ENCODE results near the gene MCM7. TPM values are rescaled to one million over a fixed set of nuclear protein-coding genes. Genes with fewer than 3 reads are reported as not detected.
"Not testable (repeated sequence)": the region's sequence is repeated elsewhere in the genome, so short reads cannot be mapped to it uniquely, and the experiment has no call there.

Gene MCM7
- total RNA-seq, 2 donors from 2014 or later: 219 to 242 TPM

DNA sequence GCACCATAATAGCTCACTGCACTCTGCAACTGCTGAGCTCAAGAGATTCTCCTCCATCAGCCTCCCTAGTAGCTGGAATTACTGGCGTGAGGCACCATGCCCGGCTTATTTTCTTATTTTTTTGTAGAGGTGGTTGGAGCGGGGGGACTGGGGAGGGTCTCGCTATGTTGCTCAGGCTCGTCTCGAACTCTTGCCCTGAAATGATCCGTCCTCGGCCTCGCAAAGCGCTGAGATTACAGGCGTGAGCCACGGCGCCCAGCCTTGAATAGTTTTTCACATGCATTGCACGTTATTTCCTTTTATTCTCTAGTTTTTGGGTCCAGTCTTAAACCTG lies 47.0 kb upstream of the MCM7 start:
- no peaks in the 10 kb centered on the region for H3K27me3 Mint-ChIP-seq (ENCODE audit: insufficient read depth)
- WGBS, 2 experiments (ENCODE audit: insufficient coverage in 1 of 2, insufficient read length in 1 of 2): 75 to 93% methylated on average over 9 to 14 of the region's 14 CpGs
- Histone ChIP-seq H3K4me1 (ENCODE audit: control insufficient read depth, insufficient read depth, low read length) (peaks cover 3% of the 10 kb centered on the region), H3K36me3 (ENCODE audit: control insufficient read depth, insufficient read depth, low read length) (peaks cover 13% of the 10 kb centered on the region), H3K9ac (ENCODE audit: extremely low read depth, low read length, poor library complexity, severe bottlenecking) (no peak overlapping the region), H3K27me3 (ENCODE audit: control insufficient read depth, insufficient read depth, low read length, poor library complexity, severe bottlenecking) (no peaks in the 10 kb centered on the region), H3K4me3 (ENCODE audit: low read length) (peak overlapping the region; percentile 97), H3K27ac (ENCODE audit: low read depth, low read length) (peak overlapping the region; percentile 16), H3K9me3 (ENCODE audit: control insufficient read depth, low read length) (no peaks in the 10 kb centered on the region)
- peaks cover 16% of the 10 kb centered on the region for H3K4me1 Mint-ChIP-seq
- peak overlapping the region; percentile 99 for H3K4me3 Mint-ChIP-seq
- TF ChIP-seq, protein P1, sequence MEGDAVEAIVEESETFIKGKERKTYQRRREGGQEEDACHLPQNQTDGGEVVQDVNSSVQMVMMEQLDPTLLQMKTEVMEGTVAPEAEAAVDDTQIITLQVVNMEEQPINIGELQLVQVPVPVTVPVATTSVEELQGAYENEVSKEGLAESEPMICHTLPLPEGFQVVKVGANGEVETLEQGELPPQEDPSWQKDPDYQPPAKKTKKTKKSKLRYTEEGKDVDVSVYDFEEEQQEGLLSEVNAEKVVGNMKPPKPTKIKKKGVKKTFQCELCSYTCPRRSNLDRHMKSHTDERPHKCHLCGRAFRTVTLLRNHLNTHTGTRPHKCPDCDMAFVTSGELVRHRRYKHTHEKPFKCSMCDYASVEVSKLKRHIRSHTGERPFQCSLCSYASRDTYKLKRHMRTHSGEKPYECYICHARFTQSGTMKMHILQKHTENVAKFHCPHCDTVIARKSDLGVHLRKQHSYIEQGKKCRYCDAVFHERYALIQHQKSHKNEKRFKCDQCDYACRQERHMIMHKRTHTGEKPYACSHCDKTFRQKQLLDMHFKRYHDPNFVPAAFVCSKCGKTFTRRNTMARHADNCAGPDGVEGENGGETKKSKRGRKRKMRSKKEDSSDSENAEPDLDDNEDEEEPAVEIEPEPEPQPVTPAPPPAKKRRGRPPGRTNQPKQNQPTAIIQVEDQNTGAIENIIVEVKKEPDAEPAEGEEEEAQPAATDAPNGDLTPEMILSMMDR (conservative IDR thresholded peaks at IDR 0.05): no peak
- H3K27ac Mint-ChIP-seq: peak overlapping the region; percentile 97
- peaks cover 24% of the 10 kb centered on the region for H3K36me3 Mint-ChIP-seq (ENCODE audit: low read depth)
- DNase-seq: no peak
- H3K9me3 Mint-ChIP-seq: peaks cover 16% of the 10 kb centered on the region

- Mint-ChIP-seq H3K27me3 (ENCODE audit: insufficient read depth) (no peaks in the 10 kb centered on the region), H3K9me3 (peaks cover 16% of the 10 kb centered on the region), H3K4me3 (no peak overlapping the region), H3K27ac (no peak overlapping the region), H3K4me1 (peaks cover 12% of the 10 kb centered on the region), H3K36me3 (ENCODE audit: low read depth) (peaks cover 17% of the 10 kb centered on the region)
- WGBS, 2 experiments (ENCODE audit: insufficient coverage in 1 of 2, insufficient read length in 1 of 2): 97 to 100% methylated on average over 2 of the region's 2 CpGs
- Histone ChIP-seq H3K4me1 (ENCODE audit: control insufficient read depth, insufficient read depth, low read length) (peaks cover 3% of the 10 kb centered on the region), H3K27ac (ENCODE audit: low read depth, low read length) (no peak overlapping the region), H3K9ac (ENCODE audit: extremely low read depth, low read length, poor library complexity, severe bottlenecking) (no peak overlapping the region), H3K9me3 (ENCODE audit: control insufficient read depth, low read length) (no peaks in the 10 kb centered on the region), H3K36me3 (ENCODE audit: control insufficient read depth, insufficient read depth, low read length) (peaks cover 4% of the 10 kb centered on the region), H3K27me3 (ENCODE audit: control insufficient read depth, insufficient read depth, low read length, poor library complexity, severe bottlenecking) (no peaks in the 10 kb centered on the region), H3K4me3 (ENCODE audit: low read length) (no peak overlapping the region)
- TF ChIP-seq, protein P1 (conservative IDR thresholded peaks at IDR 0.05): no peak
- no peak for DNase-seq
Observed at GRCh38 chr7:100147278-100147677, 46.1 kb upstream of the MCM7 start.

- not testable (repeated sequence) for H3K4me1 ChIP-seq (ENCODE audit: control insufficient read depth, insufficient read depth, low read length); H3K9me3 ChIP-seq (ENCODE audit: control insufficient read depth, low read length); H3K27me3 Mint-ChIP-seq (ENCODE audit: insufficient read depth); H3K4me3 ChIP-seq (ENCODE audit: low read length); H3K36me3 ChIP-seq (ENCODE audit: control insufficient read depth, insufficient read depth, low read length); H3K27me3 ChIP-seq (ENCODE audit: control insufficient read depth, insufficient read depth, low read length, poor library complexity, severe bottlenecking); H3K4me3 Mint-ChIP-seq; H3K9ac ChIP-seq (ENCODE audit: extremely low read depth, low read length, poor library complexity, severe bottlenecking); H3K27ac ChIP-seq (ENCODE audit: low read depth, low read length); DNase-seq; H3K36me3 Mint-ChIP-seq (ENCODE audit: low read depth); H3K27ac Mint-ChIP-seq
- WGBS, 2 experiments (ENCODE audit: insufficient coverage in 1 of 2, insufficient read length in 1 of 2): 67 to 93% methylated on average over 1 to 4 of the region's 4 CpGs
- Mint-ChIP-seq H3K9me3 (peaks cover 16% of the 10 kb centered on the region), H3K4me1 (peaks cover 13% of the 10 kb centered on the region)
Observed at GRCh38 chr7:100146350-100146749, 45.2 kb upstream of the MCM7 start.

DNA sequence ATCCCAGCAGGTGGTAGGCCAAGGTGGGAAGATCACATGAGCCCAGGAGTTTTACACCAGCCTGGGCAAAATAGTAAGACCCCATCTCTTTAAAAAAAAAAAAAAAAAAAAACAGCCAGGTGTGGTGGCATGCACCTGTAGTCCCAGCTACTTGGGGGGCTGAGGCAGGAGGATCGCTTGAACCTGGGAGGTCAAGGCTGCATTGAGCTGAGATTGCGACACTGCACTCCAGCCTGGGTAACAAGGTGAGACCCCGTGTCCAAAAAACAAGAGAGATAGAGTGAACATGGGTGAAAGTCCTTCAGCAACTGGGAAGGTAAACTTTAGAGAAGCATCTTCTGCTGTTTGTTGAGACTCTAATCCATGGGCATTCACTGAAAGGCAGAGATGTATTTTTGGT lies 41.3 kb upstream of the MCM7 start:
- no peak overlapping the region for H3K9ac ChIP-seq (ENCODE audit: extremely low read depth, low read length, poor library complexity, severe bottlenecking)
- no peaks in the 10 kb centered on the region for H3K4me1 ChIP-seq (ENCODE audit: control insufficient read depth, insufficient read depth, low read length)
- no peak overlapping the region for H3K27ac Mint-ChIP-seq
- no peak overlapping the region for H3K4me3 Mint-ChIP-seq
- no peaks in the 10 kb centered on the region for H3K27me3 ChIP-seq (ENCODE audit: control insufficient read depth, insufficient read depth, low read length, poor library complexity, severe bottlenecking)
- H3K4me3 ChIP-seq (ENCODE audit: low read length): no peak overlapping the region
- no peaks in the 10 kb centered on the region for H3K9me3 ChIP-seq (ENCODE audit: control insufficient read depth, low read length)
- no peak overlapping the region for H3K27ac ChIP-seq (ENCODE audit: low read depth, low read length)
- peaks cover 7% of the 10 kb centered on the region for H3K27me3 Mint-ChIP-seq (ENCODE audit: insufficient read depth)
- TF ChIP-seq, protein P1 (conservative IDR thresholded peaks at IDR 0.05): no peak
- H3K36me3 Mint-ChIP-seq (ENCODE audit: low read depth): peaks cover 3% of the 10 kb centered on the region
- H3K36me3 ChIP-seq (ENCODE audit: control insufficient read depth, insufficient read depth, low read length): no peaks in the 10 kb centered on the region
- H3K9me3 Mint-ChIP-seq: peaks cover 16% of the 10 kb centered on the region
- peaks cover 3% of the 10 kb centered on the region for H3K4me1 Mint-ChIP-seq
- WGBS, 2 experiments (ENCODE audit: insufficient coverage in 1 of 2, insufficient read length in 1 of 2): 81 to 92% methylated on average over 3 of the region's 3 CpGs
- DNase-seq: no peak
